GM18526 (cell line): ENCODE measurements around the gene IFT52.

Source experiments
- POLR2A ChIP-seq: IDR thresholded peaks from 3 replicates; pipeline ENCODE4 v1.6.1; 2011; ENCODE audit not compliant: insufficient read length; ENCODE audit errors: extremely low read depth

The IFT52 gene

GRCh38 chr20:43590392-43591303, at the start of gene IFT52:
Gene IFT52, plus strand, starts transcription at chr20:43590937. Its CDS starts 3,762 bp downstream, at chr20:43594699.
- peak; percentile 61 for TF ChIP-seq POLR2A

- no peak for TF ChIP-seq POLR2A
Measured at GRCh38 chr20:43541214-43541613, 49.5 kb upstream of the IFT52 start.

GRCh38 chr20:43542161-43542560, 48.6 kb upstream of the IFT52 start:
- no peak for TF ChIP-seq POLR2A

- no peak for TF ChIP-seq POLR2A
Measured at GRCh38 chr20:43542674-43543073, 48.1 kb upstream of the IFT52 start.

GRCh38 chr20:43543138-43543537, 47.6 kb upstream of the IFT52 start:
- no peak for TF ChIP-seq POLR2A

- no peak for TF ChIP-seq POLR2A
Measured at GRCh38 chr20:43544501-43544900, 46.2 kb upstream of the IFT52 start.

GRCh38 chr20:43545837-43546578, 44.7 kb upstream of the IFT52 start:
- no peak for TF ChIP-seq POLR2A

- TF ChIP-seq POLR2A, result no peak
Measured at GRCh38 chr20:43548273-43548880, 42.4 kb upstream of the IFT52 start.

- TF ChIP-seq POLR2A, result no peak
Measured at GRCh38 chr20:43549416-43550065, 41.2 kb upstream of the IFT52 start.

GRCh38 chr20:43550456-43550855, 40.3 kb upstream of the IFT52 start:
- TF ChIP-seq POLR2A, result no peak

- TF ChIP-seq POLR2A, result no peak
Measured at GRCh38 chr20:43554369-43554768, 36.4 kb upstream of the IFT52 start.

- no peak for TF ChIP-seq POLR2A
Measured at GRCh38 chr20:43558412-43559146, 32.2 kb upstream of the IFT52 start, which contains the start of gene SGK2. Gene SGK2, plus strand, starts transcription at chr20:43559027. Its CDS starts 7,469 bp downstream, at chr20:43566496.

- no peak for TF ChIP-seq POLR2A
Measured at GRCh38 chr20:43559147-43559987, 31.4 kb upstream of the IFT52 start.

- TF ChIP-seq POLR2A, result no peak
Measured at GRCh38 chr20:43560974-43561373, 29.8 kb upstream of the IFT52 start.

- no peak for TF ChIP-seq POLR2A
Measured at GRCh38 chr20:43563429-43563828, 27.3 kb upstream of the IFT52 start.
